DOHH2 (cell line): ENCODE measurements around the gene GRIK2.

ENCODE experiments used
- H3F3A ChIP-seq: fragments of 200-600 bp; sonication (generic), shearing (Covaris generic); 2 replicates; pipeline ENCODE4 v1.6.0; 2016; ENCODE audit warnings: antibody characterized with exemption, mild to moderate bottlenecking; ENCODE audit not compliant: control insufficient read depth, insufficient read depth
- H3K27ac ChIP-seq: fragments of 200-600 bp; sonication (generic); 2 replicates; pipeline ENCODE4 v1.5.1; 2014; ENCODE audit warnings: low read depth, mild to moderate bottlenecking, low read length, moderate library complexity
- H3K27me3 ChIP-seq: fragments of 200-600 bp; sonication (generic); 2 replicates; pipeline ENCODE4 v1.6.1; 2014; ENCODE audit warnings: mild to moderate bottlenecking, low read length, mixed read lengths; ENCODE audit not compliant: control insufficient read depth
- H3K36me3 ChIP-seq: fragments of 200-600 bp; sonication (generic); 2 replicates; pipeline ENCODE4 v1.6.1; 2014; ENCODE audit warnings: mild to moderate bottlenecking, low read length, moderate library complexity, mixed read lengths; ENCODE audit not compliant: control insufficient read depth
- H3K4me1 ChIP-seq: fragments of 200-600 bp; sonication (generic); 2 replicates; pipeline ENCODE4 v1.6.1; 2014; ENCODE audit warnings: mild to moderate bottlenecking, low read length, mixed read lengths; ENCODE audit not compliant: control insufficient read depth
- H3K4me2 ChIP-seq: fragments of 200-600 bp; sonication (generic); 2 replicates; pipeline ENCODE4 v1.6.0; 2014; ENCODE audit warnings: mild to moderate bottlenecking, low read length, moderate library complexity
- H3K4me3 ChIP-seq: fragments of 200-600 bp; sonication (generic); 2 replicates; pipeline ENCODE4 v1.5.1; 2014; ENCODE audit warnings: mild to moderate bottlenecking, low read length, mixed read lengths
- H3K79me2 ChIP-seq: fragments of 200-600 bp; sonication (generic); 2 replicates; pipeline ENCODE4 v1.6.1; 2014; ENCODE audit warnings: mild to moderate bottlenecking, low read length, mixed read lengths; ENCODE audit not compliant: control insufficient read depth
- H3K9me2 ChIP-seq: fragments of 200-600 bp; sonication (generic); replicated peaks from 2 replicates; pipeline ENCODE4 v1.6.1; 2014; ENCODE audit warnings: mild to moderate bottlenecking, low read length, mixed read lengths; ENCODE audit not compliant: control insufficient read depth
- H3K9me3 ChIP-seq: fragments of 200-600 bp; sonication (generic); 2 replicates; pipeline ENCODE4 v1.6.1; 2014; ENCODE audit warnings: antibody characterized with exemption, low read length, mixed read lengths; ENCODE audit not compliant: control insufficient read depth, insufficient read depth
- H4K20me1 ChIP-seq: fragments of 200-600 bp; sonication (generic); 2 replicates; pipeline ENCODE4 v1.6.0; 2014; ENCODE audit warnings: low read depth, mild to moderate bottlenecking, antibody characterized with exemption, low read length, moderate library complexity; ENCODE audit not compliant: control insufficient read depth, insufficient read depth
- CTCF ChIP-seq: fragments of 200-600 bp; sonication (generic); IDR thresholded peaks from one replicate; pipeline ENCODE4 v1.5.1; 2014; ENCODE audit warnings: antibody characterized with exemption, mild to moderate bottlenecking, low read depth, low read length; ENCODE audit not compliant: poor library complexity, severe bottlenecking
- EZH2phosphoT487 ChIP-seq: fragments of 200-600 bp; sonication (generic); IDR thresholded peaks from 2 replicates; pipeline ENCODE4 v1.6.1; 2017; ENCODE audit warnings: borderline replicate concordance, mild to moderate bottlenecking, antibody characterized with exemption, low read length, moderate library complexity, mixed read lengths

The GRIK2 gene

GRCh38 chr6:101422811-101423210, 29.3 kb downstream of the GRIK2 start:
- Histone ChIP-seq H3K36me3 (no peaks in the 10 kb centered on the region), H3K9me2 (no peaks in the 10 kb centered on the region), H3K27ac (no peak overlapping the region), H3K4me3 (no peak overlapping the region), H3F3A (no peaks in the 10 kb centered on the region), H3K27me3 (no peaks in the 10 kb centered on the region), H4K20me1 (no peaks in the 10 kb centered on the region), H3K4me1 (no peaks in the 10 kb centered on the region), H3K9me3 (peaks cover 3% of the 10 kb centered on the region; the same call in 1 of the 2 replicates), H3K79me2 (no peaks in the 10 kb centered on the region), H3K4me2 (no peak overlapping the region)
- TF ChIP-seq CTCF (no peak), EZH2phosphoT487 (no peak)

GRCh38 chr6:101429270-101429669, 35.8 kb downstream of the GRIK2 start:
- Histone ChIP-seq H3F3A (no peaks in the 10 kb centered on the region), H3K9me3 (peaks cover 3% of the 10 kb centered on the region; the same call in 1 of the 2 replicates), H3K36me3 (no peaks in the 10 kb centered on the region), H3K27ac (no peak overlapping the region), H3K79me2 (no peaks in the 10 kb centered on the region), H3K4me1 (no peaks in the 10 kb centered on the region), H3K4me3 (no peak overlapping the region), H3K4me2 (no peak overlapping the region), H4K20me1 (no peaks in the 10 kb centered on the region), H3K9me2 (no peaks in the 10 kb centered on the region), H3K27me3 (no peaks in the 10 kb centered on the region)
- TF ChIP-seq EZH2phosphoT487 (no peak), CTCF (no peak)

- no peak overlapping the region for H3K27ac ChIP-seq
- TF ChIP-seq EZH2phosphoT487 (no peak), CTCF (no peak)
Observed at GRCh38 chr6:101429845-101430244, 36.3 kb downstream of the GRIK2 start.

GRCh38 chr6:101433141-101433540, 39.6 kb downstream of the GRIK2 start:
- Histone ChIP-seq H3K4me1 (no peaks in the 10 kb centered on the region), H4K20me1 (no peaks in the 10 kb centered on the region), H3K27me3 (no peaks in the 10 kb centered on the region), H3F3A (no peaks in the 10 kb centered on the region), H3K4me3 (no peak overlapping the region), H3K9me3 (no peaks in the 10 kb centered on the region), H3K36me3 (no peaks in the 10 kb centered on the region), H3K79me2 (no peaks in the 10 kb centered on the region), H3K9me2 (no peaks in the 10 kb centered on the region), H3K4me2 (no peak overlapping the region), H3K27ac (no peak overlapping the region)
- TF ChIP-seq EZH2phosphoT487 (no peak), CTCF (no peak)

More at GRCh38 chr6:101429845-101430244, 36.3 kb downstream of the GRIK2 start:
- Histone ChIP-seq H3K9me3 (peaks cover 3% of the 10 kb centered on the region; the same call in 1 of the 2 replicates), H4K20me1 (no peaks in the 10 kb centered on the region), H3K4me3 (no peak overlapping the region), H3K36me3 (no peaks in the 10 kb centered on the region), H3F3A (no peaks in the 10 kb centered on the region), H3K4me2 (no peak overlapping the region), H3K27me3 (no peaks in the 10 kb centered on the region), H3K79me2 (no peaks in the 10 kb centered on the region), H3K4me1 (no peaks in the 10 kb centered on the region), H3K9me2 (no peaks in the 10 kb centered on the region)
